Brain pericyte (primary cell): Measurements from ENCODE around the gene CALML3.

Source experiments
- DNase-seq: peaks from one replicate; pipeline ENCODE4 v3.0.0-alpha.2; 2012; ENCODE audit warnings: low read depth, low spot score

The CALML3 gene

GRCh38 chr10:5506751-5507648 is 17.8 kb upstream of the CALML3 start:
- DNase-seq: no peak

GRCh38 chr10:5507649-5508131 is 17.1 kb upstream of the CALML3 start:
- DNase-seq: no peak

GRCh38 chr10:5508161-5508604 is 16.6 kb upstream of the CALML3 start:
- no peak for DNase-seq

- no peak for DNase-seq
Observed at GRCh38 chr10:5508786-5509185, 16.0 kb upstream of the CALML3 start.

GRCh38 chr10:5509236-5509635 is 15.5 kb upstream of the CALML3 start:
- DNase-seq: no peak

GRCh38 chr10:5509691-5510090 is 15.1 kb upstream of the CALML3 start:
- DNase-seq: no peak

- DNase-seq: no peak
Observed at GRCh38 chr10:5510281-5511072, 14.3 kb upstream of the CALML3 start.

- no peak for DNase-seq
Observed at GRCh38 chr10:5511231-5511884, 13.4 kb upstream of the CALML3 start.

GRCh38 chr10:5511885-5512280 is 12.9 kb upstream of the CALML3 start:
- no peak for DNase-seq

- no peak for DNase-seq
Observed at GRCh38 chr10:5512331-5512730, 12.4 kb upstream of the CALML3 start.

GRCh38 chr10:5512881-5513612 is 11.7 kb upstream of the CALML3 start:
- no peak for DNase-seq

- DNase-seq: no peak
Observed at GRCh38 chr10:5514226-5514850, 10.4 kb upstream of the CALML3 start.

- DNase-seq: no peak
Observed at GRCh38 chr10:5515948-5516761, 8.6 kb upstream of the CALML3 start.

- DNase-seq: no peak
Observed at GRCh38 chr10:5517546-5517945, 7.2 kb upstream of the CALML3 start.

- DNase-seq: no peak
Observed at GRCh38 chr10:5518143-5518542, 6.6 kb upstream of the CALML3 start.

- DNase-seq: no peak
Observed at GRCh38 chr10:5519054-5519453, 5.7 kb upstream of the CALML3 start.

- DNase-seq: no peak
Observed at GRCh38 chr10:5522913-5523560, 1.7 kb upstream of the CALML3 start.

- DNase-seq: no peak
Observed at GRCh38 chr10:5523796-5524574, 776 bp upstream of the CALML3 start.
